T-helper 2 cell treated with Interferon-gamma antibody and Interleukin-4, amounts not matched to agents 5 μg/mL and 100 μg/mL, for 36 hours (primary cell): ENCODE results near the gene COPS4.
"Not testable (repeated sequence)": the region's sequence is repeated elsewhere in the genome, so short reads cannot be mapped to it uniquely, and the experiment has no call there.

Experiments used
- DNase-seq: peaks from one replicate; pipeline ENCODE4 v3.0.0; 2021; ENCODE audit warnings: low spot score
- H3K27ac Mint-ChIP-seq: one replicate; pipeline ENCODE4 v1.8.0; 2021; ENCODE audit warnings: mild to moderate bottlenecking, mixed read lengths
- H3K27me3 Mint-ChIP-seq: one replicate; pipeline ENCODE4 v1.8.0; 2021; ENCODE audit warnings: low read depth, mixed read lengths
- H3K36me3 Mint-ChIP-seq: one replicate; pipeline ENCODE4 v1.8.0; 2021; ENCODE audit warnings: low read depth, mixed read lengths
- H3K4me1 Mint-ChIP-seq: one replicate; pipeline ENCODE4 v1.8.0; 2021; ENCODE audit warnings: low read depth, mixed read lengths
- H3K4me3 Mint-ChIP-seq: one replicate; pipeline ENCODE4 v1.8.0; 2022; ENCODE audit warnings: mild to moderate bottlenecking, moderate library complexity, mixed read lengths
- H3K9me3 Mint-ChIP-seq: one replicate; pipeline ENCODE4 v1.8.0; 2021; ENCODE audit warnings: mixed read lengths

The COPS4 gene

DNA sequence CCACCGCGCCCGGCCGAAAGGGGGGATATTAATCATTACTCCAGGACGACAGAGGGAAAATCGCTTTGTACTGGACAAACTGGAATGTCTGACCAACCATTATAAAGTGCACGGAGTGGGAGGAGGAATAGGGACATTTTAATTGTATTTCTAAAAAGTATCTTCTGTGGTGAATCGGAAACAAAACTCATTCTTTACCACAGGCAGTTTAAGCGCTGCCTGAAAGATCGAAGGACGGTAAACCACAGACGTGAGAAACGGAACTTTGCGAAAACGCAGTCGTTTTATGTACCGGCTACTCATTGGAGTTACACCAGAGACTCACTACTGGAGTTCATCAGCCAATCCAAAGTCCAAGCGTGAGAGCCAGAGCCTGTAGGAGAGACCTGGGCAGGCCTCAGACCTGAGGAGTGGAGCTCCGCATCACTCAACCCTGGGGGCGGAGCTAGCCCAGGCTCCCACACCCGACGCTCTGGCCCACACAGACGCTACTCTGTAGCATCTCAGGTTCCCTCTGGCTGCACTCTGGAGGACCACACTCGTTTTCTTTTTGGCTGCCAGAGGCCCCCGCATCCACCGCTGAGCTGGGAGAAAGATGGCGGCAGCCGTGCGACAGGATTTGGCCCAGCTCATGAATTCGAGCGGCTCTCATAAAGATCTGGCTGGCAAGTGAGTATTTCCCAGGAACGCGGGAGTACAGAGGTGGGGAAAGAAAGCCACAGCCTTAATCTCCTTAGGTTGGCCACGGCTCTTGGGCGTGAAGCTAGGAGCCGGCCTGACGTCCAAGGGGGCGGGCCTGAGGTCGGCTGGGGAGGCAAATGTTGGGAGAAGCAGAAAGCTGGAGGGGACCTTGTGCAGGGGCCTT lies at the start of gene COPS4:
TSS of gene COPS4 (plus strand) at position 554 of the 865 bp plus-strand sequence. CDS start at position 596, 42 bp downstream.
- peaks cover 25% of the 10 kb centered on the region for H3K4me1 Mint-ChIP-seq
- no peaks in the 10 kb centered on the region for H3K9me3 Mint-ChIP-seq
- H3K36me3 Mint-ChIP-seq: peaks cover 2% of the 10 kb centered on the region
- peak within 1 kb of the TSS; percentile 98 for H3K27ac Mint-ChIP-seq
- peak; percentile 97 for DNase-seq
- peaks cover 7% of the 10 kb centered on the region for H3K27me3 Mint-ChIP-seq
- peak within 1 kb of the TSS; percentile 96 for H3K4me3 Mint-ChIP-seq

DNA sequence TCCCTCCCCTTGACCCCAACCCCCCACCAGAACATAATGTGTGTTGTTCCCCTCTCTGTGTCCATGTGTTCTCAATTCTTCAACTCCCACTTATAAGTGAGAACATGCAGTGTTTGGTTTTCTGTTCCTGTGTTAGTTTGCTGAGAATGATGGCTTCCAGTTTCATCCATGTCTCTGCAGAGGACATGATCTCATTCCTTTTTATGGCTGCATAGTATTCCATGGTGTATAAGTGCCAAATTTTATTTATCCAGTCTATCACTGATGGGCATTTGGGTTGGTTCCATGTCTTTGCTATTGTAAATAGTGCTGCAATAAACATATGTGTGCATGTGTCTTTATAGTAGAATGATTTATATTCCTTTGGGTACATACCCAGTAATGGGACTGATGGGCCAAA lies 47.5 kb upstream of the COPS4 start:
- not testable (repeated sequence) for H3K27me3 Mint-ChIP-seq, H3K4me3 Mint-ChIP-seq, DNase-seq, H3K9me3 Mint-ChIP-seq, H3K27ac Mint-ChIP-seq
- Mint-ChIP-seq H3K4me1 (peaks cover 33% of the 10 kb centered on the region), H3K36me3 (peaks cover 26% of the 10 kb centered on the region)

DNA sequence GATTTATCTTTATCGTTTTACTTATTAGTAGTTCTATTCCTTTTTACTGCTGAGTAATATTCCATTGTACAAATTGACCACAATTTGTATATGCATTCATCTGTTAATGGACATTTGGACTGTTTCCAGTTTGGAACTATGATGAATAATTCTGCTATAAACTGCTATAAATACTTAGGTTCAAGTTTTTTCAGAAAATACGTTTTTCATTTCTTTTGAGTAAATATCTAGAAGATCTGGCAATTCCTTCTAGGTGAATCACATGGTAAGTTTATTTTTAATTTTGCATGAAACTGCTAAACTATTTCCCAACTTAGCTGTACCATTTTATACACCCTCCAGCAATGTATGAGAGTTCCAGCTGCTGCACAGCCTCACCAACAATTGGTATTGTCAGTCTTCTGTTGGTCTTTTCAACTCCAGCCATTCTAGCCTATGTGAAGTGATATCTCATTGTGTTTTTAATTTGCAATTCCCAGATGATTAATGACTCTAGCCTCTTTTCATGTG lies 46.6 kb upstream of the COPS4 start:
- Mint-ChIP-seq H3K4me3 (no peak overlapping the region), H3K9me3 (no peaks in the 10 kb centered on the region), H3K36me3 (peaks cover 23% of the 10 kb centered on the region), H3K27me3 (no peaks in the 10 kb centered on the region), H3K27ac (no peak overlapping the region), H3K4me1 (peaks cover 33% of the 10 kb centered on the region)
- DNase-seq: no peak

DNA sequence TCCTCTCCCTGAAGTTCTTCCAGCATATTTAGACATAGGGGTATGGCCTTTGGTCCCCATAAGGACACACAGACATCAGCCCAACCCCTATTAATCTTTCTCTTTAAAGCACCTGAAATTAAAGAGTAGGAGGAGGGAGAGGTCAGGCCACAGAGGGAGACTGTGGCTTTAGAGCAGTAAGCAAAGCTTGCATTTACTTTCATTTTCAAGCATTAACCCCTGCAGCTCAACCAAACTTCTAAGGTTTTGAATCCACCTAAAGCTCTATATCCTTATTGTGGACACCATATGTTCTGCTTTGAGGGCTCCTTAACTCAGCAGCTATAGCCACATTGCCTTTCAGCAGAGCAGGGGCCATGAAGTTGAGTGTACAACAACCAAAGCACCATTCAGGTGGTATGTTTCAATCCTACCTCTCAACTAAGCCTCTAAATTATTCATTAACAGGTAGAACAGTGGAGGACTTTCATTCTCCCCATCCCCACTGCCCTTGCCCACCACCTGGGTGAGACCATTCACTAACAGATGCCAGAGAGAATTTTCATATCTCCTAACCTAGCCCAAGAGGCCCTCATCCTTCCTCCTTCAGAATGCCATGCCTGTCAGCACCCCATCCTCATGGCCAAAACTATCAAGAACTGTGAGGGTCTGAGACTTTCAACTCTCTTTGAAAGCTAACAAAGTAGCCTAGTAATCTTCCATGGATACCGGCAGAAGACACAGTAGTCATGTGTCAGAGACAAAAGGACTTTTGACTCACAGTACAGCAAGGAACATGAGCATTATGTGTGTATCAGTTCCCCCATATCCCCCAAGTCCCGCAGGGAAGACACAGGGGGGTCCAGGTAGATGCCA lies 45.2 kb upstream of the COPS4 start:
- peaks cover 15% of the 10 kb centered on the region for H3K36me3 Mint-ChIP-seq
- peaks cover 25% of the 10 kb centered on the region for H3K4me1 Mint-ChIP-seq
- DNase-seq: no peak
- H3K27me3 Mint-ChIP-seq: no peaks in the 10 kb centered on the region
- H3K27ac Mint-ChIP-seq: peak overlapping the region; percentile 83
- H3K9me3 Mint-ChIP-seq: no peaks in the 10 kb centered on the region
- peak overlapping the region; percentile 66 for H3K4me3 Mint-ChIP-seq

DNA sequence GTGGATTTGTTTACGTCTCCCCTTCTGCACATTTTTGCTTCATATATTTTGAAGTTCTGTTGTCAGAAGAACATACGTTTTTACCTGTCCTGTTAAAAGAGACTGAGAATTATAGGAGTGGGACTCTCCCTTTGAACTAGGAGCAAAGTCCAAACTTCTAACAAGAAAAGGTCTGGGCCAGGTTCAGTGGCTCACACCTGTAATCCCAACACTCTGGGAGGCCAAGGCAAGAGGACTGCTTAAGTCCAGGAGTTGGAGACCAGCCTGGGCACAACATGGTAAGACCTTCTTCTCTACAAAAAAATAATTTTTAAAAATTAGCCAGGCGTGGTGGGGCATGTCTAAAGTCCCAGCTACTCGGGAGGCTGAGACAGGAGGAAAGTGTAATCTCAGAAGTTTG lies 40.1 kb upstream of the COPS4 start:
- DNase-seq: no peak
- no peaks in the 10 kb centered on the region for H3K27me3 Mint-ChIP-seq
- no peaks in the 10 kb centered on the region for H3K9me3 Mint-ChIP-seq
- peaks cover 15% of the 10 kb centered on the region for H3K4me1 Mint-ChIP-seq
- no peak overlapping the region for H3K27ac Mint-ChIP-seq
- H3K36me3 Mint-ChIP-seq: peaks cover 4% of the 10 kb centered on the region
- no peak overlapping the region for H3K4me3 Mint-ChIP-seq

DNA sequence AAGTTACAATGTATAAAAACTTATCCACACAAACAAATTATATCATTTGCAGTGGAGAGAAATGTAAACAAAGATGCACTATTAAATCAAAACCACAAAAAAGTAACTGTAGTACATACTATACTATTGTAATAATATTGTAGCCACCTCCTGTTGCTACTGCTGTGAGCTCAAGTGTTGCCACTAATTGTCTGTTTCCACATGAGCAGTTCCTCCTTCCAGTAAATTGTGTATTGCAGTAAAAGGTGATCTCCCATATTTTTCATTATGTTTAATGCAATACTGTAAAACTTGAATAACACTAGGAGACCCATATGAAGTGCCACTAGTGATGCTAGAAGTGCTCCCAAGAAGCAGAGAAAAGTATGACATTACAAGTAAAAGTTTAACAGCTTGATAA lies 36.1 kb upstream of the COPS4 start:
- peaks cover 8% of the 10 kb centered on the region for H3K36me3 Mint-ChIP-seq
- no peak for DNase-seq
- H3K4me1 Mint-ChIP-seq: peaks cover 7% of the 10 kb centered on the region
- H3K27ac Mint-ChIP-seq: no peak overlapping the region
- no peaks in the 10 kb centered on the region for H3K27me3 Mint-ChIP-seq
- H3K9me3 Mint-ChIP-seq: no peaks in the 10 kb centered on the region
- no peak overlapping the region for H3K4me3 Mint-ChIP-seq

DNA sequence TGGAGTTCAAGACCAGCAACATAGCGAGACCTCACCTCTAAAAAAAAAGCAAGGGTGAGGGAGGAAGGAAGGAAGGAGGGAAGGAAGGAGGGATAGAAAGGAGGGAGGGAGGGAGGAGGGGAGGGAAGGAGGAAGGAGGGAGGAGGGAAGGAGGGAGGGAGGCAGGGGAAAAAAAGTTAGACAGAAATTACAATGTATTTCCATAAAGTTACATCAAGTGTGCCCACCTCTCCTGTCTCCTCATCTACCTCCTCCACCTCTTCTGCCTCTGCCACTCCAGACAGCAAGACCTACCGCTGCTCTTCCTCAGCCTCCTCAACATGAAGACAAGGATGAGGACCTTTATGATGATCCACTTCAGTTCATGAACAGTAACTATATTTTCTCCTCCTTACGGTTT lies 32.7 kb upstream of the COPS4 start:
- DNase-seq: no peak
- Mint-ChIP-seq H3K27ac (no peak overlapping the region), H3K4me1 (peaks cover 17% of the 10 kb centered on the region), H3K27me3 (no peaks in the 10 kb centered on the region), H3K36me3 (peaks cover 9% of the 10 kb centered on the region), H3K9me3 (no peaks in the 10 kb centered on the region), H3K4me3 (no peak overlapping the region)

DNA sequence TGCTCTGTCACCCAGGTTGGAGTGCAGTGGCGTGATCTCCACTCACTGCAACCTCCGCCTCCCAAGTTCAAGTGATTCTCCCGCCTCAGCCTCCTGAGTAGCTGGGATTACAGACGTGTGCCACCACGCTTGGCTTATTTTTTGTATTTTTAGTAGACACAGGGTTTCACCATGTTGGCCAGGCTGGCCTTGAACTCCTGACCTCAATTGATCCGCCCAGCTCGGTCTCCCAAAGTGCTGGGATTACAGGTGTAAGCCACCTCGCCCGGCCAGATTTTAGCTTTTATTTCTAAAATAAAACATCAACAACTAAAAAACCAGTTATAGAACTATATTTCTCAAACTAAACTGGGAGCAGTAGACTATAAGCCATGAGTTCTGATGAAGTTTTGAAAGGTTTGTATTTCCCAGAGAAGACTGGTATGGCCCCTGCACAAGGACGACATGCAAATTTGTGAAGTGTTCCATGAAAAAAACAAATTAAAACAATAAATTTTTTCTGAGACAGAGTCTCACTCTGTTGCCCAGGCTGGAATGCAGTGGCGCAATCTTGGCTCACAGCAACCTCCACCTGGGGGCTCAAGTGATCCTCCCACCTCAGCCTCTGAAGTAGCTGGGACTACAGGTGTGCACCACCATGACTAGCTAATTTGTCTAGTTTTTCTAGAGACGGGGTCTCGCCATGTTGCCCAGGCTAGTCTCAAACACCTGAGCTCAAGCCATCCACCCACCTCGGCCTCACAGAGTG lies 31.8 kb upstream of the COPS4 start:
- H3K4me3 Mint-ChIP-seq, H3K27ac Mint-ChIP-seq, H3K27me3 Mint-ChIP-seq, H3K9me3 Mint-ChIP-seq, DNase-seq: not testable (repeated sequence)
- Mint-ChIP-seq H3K36me3 (peaks cover 11% of the 10 kb centered on the region), H3K4me1 (peaks cover 25% of the 10 kb centered on the region)

DNA sequence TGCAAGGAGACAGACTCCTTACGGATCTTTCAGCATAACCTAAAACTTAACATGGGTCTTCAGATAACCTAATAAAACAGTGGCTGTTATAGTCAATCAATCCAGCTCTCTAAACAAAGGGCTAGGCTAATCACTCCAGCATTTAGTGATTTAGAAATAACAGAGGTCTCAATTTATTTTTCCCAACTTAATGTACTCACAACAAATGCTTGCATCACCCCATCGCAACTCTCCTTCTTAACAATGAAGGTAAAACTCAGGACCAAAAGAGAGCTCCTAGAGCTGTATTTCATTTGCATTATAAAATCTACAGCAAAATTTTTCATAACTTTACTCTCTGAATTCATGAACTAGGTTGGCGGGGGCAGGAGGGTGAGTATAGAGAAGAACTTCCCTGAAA lies 25.5 kb upstream of the COPS4 start:
- no peak for DNase-seq
- Mint-ChIP-seq H3K27ac (peak overlapping the region; percentile 95), H3K4me3 (peak overlapping the region; percentile 96), H3K4me1 (peaks cover 47% of the 10 kb centered on the region), H3K9me3 (no peaks in the 10 kb centered on the region), H3K27me3 (peaks cover 3% of the 10 kb centered on the region), H3K36me3 (peaks cover 12% of the 10 kb centered on the region)

DNA sequence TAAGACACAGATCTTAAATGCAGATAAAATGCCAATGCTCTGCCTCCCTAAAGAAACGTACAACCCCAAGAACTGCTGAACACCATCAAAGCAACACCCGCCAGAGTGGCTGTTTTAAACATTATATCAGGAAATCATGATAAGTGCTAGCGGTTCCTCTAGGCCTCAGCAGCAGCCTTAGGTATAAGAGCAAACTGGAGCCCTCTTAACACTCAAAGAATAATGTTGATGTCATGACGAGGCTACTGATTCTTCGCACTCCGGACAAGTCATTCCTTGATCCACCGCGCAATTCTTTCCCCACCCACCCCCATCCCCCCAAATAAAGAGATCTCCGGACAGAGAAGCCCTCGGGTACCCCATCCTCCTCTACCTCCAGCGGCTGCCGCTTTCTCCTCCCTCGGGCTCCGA lies 24.9 kb upstream of the COPS4 start:
- peak overlapping the region; percentile 95 for H3K27ac Mint-ChIP-seq
- peaks cover 47% of the 10 kb centered on the region for H3K4me1 Mint-ChIP-seq
- peaks cover 12% of the 10 kb centered on the region for H3K36me3 Mint-ChIP-seq
- DNase-seq: no peak
- H3K27me3 Mint-ChIP-seq: peaks cover 3% of the 10 kb centered on the region
- H3K4me3 Mint-ChIP-seq: peak overlapping the region; percentile 96
- no peaks in the 10 kb centered on the region for H3K9me3 Mint-ChIP-seq

DNA sequence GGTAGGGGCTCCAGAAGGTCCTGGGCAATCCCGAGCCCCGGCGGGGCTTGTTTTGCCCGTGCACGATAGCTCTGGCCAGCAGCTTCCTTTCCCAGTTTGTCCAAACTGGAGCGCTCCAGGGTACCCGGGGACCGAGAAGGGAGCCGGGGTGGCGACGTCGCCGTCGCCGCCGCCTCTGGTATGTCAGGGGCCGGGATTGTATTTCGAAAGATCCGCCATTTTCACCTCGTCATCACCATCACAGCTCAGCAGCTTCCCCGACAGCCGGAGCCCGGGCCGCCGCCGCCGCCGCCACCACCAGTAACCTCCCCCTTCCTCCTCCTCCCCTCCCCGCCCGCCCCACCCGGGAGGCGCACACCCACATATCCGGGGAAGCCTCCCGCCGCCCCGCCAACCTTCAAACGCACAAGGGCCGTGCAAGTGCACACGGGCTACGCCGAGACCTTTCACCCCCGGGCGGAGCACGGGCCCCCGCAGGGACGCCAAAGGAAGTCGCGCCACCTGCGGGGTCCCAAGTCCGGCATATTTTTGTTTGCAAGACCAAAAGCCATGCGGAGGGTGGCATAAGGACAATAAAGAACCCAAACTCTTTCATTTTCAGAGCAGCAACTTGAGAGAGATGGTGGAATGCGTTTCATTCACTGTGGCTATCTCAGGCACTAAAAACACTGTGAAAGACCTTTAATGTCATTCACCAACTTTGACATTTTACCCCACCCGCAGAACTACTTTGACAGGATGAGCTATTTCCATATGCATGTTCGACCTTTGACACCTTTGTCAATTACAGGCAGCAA lies 24.3 kb upstream of the COPS4 start, which contains the start of gene LIN54:
TSS of gene LIN54 (minus strand) at position 302 of the 797 bp plus-strand sequence. CDS start 25,979 bp downstream, outside the sequence.
- H3K4me3 Mint-ChIP-seq: peak within 1 kb of the TSS; percentile 96
- H3K27ac Mint-ChIP-seq: peak within 1 kb of the TSS; percentile 95
- peak; percentile 83 for DNase-seq
- peaks cover 3% of the 10 kb centered on the region for H3K27me3 Mint-ChIP-seq
- H3K4me1 Mint-ChIP-seq: peaks cover 44% of the 10 kb centered on the region
- peaks cover 10% of the 10 kb centered on the region for H3K36me3 Mint-ChIP-seq
- no peaks in the 10 kb centered on the region for H3K9me3 Mint-ChIP-seq

DNA sequence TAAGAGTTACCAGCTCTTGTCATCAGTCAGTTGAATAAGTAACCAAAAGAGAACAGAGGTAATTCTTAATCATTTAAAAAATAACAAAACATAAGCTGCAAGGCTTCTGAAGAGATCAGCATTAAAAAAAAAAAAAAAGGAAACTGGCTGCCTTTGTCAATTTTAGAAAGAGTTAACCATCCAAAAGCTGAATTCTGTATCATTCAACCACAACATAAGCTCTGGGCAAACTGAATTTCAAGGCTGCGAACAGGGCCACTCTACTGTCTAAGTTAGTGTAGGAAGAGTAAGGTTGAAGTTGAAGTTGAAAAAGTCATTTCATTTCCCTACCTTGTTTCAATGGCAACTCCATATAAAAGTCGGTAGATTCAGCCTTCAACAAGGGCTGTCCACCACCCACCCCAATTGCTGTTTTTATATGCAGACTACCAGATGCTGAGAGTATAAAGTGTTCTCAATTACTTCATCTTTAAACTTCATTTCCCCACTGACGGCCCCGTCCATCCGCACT lies 23.2 kb upstream of the COPS4 start:
- H3K36me3 Mint-ChIP-seq: peaks cover 6% of the 10 kb centered on the region
- peak overlapping the region; percentile 96 for H3K4me3 Mint-ChIP-seq
- H3K27me3 Mint-ChIP-seq: peaks cover 3% of the 10 kb centered on the region
- peaks cover 39% of the 10 kb centered on the region for H3K4me1 Mint-ChIP-seq
- no peaks in the 10 kb centered on the region for H3K9me3 Mint-ChIP-seq
- peak overlapping the region; percentile 95 for H3K27ac Mint-ChIP-seq
- DNase-seq: no peak
